22Rv1 (cell line): ENCODE results near the gene DYRK2.
"Not testable (repeated sequence)": the region's sequence is repeated elsewhere in the genome, so short reads cannot be mapped to it uniquely, and the experiment has no call there.

Experiments
- H3K27ac ChIP-seq: fragments of 450-650 bp; 2 replicates; pipeline ENCODE4 v1.5.1; 2017
- CTCF ChIP-seq: fragments of 450-650 bp; IDR thresholded peaks from 2 replicates; pipeline ENCODE4 v1.5.1; 2017; ENCODE audit warnings: mild to moderate bottlenecking
- ZFX ChIP-seq: fragments of 450-650 bp; IDR thresholded peaks from 2 replicates; pipeline ENCODE4 v1.6.1; 2017; ENCODE audit warnings: antibody characterized with exemption, borderline replicate concordance

Gene DYRK2

GRCh38 chr12:67667276-67668073 is 18.9 kb downstream of the DYRK2 start:
- no peak overlapping the region for H3K27ac ChIP-seq
- TF ChIP-seq CTCF (no peak), ZFX (no peak)

DNA sequence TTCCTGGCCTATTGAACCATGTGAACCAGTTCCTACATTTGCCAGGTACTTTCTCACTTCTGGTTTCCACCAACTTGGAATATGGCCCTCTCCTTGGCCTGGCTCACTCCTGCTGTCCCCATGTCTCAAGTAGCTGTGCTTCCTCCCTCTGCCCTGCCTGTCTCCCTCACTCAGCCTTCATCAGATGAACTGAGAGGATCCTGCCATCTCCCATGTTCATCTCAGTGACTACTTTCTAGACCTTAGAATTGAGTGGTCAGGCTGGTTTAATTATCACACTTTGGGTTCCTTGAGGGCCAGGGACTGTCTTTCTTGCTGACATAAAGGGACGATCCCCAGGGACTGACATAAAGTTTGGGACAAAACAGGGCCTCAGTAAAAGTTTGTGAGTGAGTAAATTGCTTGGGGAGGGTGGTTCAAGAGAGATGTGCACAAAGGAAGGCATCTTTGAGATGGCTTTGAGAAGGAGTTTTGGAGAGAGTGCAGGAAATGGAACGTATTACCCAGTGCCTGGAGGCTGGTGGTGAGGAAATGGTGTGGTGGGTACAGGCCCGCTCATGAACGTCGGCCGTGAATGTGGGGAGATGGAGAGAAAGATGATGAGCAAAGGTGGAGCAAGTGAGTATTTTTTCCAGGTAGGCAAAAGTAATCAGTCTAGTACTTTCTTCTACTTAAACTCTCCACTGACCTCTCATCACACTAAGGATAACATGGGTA is 20.8 kb downstream of the DYRK2 start:
- TF ChIP-seq ZFX (no peak), CTCF (no peak)
- H3K27ac ChIP-seq = no peak overlapping the region

DNA sequence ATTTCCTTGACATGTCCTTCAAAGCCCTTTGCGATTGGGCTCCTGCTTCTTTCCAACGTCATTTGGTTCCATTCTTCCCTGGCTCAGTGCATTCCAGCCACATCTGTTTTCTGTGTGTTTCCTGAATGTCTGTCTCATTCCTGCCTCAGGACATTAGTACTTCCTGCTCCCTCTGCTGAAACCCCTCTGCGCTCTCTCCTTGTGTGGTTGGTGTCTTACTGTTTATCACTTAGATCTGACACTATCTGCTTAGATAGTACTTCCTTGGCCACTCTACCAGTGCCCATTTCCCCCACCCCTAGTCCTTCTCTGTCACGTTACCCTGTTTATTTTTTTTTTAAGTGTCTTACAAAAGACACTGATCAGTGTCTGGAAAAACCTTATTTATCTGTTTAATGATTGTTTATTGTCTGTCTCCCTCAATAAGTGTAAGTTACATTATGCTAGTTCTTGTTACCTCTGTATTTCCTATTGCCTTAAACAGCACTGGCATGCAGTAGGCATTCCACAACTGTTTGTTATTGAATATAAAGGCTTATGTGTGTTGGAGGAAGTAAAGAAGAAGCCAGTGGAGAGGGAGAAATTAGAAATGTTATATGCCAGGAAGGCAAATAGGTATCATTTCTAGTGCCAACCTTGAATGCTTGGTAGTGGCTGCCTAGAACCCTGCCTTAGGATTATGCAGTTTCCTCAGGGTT is 21.5 kb downstream of the DYRK2 start:
- H3K27ac ChIP-seq = no peak overlapping the region
- TF ChIP-seq CTCF (no peak), ZFX (no peak)

DNA sequence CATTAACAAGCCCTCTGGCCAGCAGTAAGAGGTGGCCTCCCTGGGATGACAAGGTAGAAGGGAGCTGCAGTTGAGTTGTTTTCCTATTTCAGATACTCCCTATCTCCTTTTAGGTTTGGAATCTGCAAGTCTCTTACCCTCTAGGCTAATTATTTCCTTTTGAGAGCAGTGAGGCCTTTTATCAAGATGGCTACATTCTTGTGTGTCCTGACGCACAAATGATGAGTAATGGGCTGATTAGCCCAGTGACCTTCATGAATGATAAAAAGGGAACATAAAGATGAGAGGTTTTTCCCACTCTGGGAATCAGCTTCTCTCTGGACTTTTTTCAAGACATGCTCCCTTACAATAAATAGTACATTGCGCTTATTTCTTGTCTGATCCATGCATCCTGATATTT is 22.9 kb downstream of the DYRK2 start:
- H3K27ac ChIP-seq = no peak overlapping the region
- TF ChIP-seq CTCF (no peak), ZFX (no peak)

GRCh38 chr12:67671892-67672291 is 23.3 kb downstream of the DYRK2 start:
- TF ChIP-seq CTCF (no peak), ZFX (no peak)
- no peak overlapping the region for H3K27ac ChIP-seq

DNA sequence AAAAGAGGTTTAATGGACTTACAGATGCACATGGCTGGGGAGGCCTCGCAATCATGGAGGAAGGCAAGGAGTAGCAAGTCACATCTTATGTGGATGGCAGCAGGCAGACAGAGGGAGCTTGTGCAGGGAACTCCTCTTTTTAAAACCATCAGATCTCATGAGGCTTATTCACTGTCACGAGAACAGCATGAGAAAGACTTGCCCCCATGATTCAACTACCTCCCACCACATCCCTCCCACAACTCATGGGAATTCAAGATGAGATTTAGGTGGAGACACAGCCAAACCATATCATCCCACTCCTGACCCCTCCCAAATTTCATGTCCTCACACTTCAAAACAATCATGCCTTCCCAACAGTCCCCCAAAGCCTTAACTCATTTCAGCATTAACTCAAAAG is 24.0 kb downstream of the DYRK2 start:
- not testable (repeated sequence) for H3K27ac ChIP-seq

GRCh38 chr12:67673509-67673908 is 25.0 kb downstream of the DYRK2 start:
- H3K27ac ChIP-seq = not testable (repeated sequence)

DNA sequence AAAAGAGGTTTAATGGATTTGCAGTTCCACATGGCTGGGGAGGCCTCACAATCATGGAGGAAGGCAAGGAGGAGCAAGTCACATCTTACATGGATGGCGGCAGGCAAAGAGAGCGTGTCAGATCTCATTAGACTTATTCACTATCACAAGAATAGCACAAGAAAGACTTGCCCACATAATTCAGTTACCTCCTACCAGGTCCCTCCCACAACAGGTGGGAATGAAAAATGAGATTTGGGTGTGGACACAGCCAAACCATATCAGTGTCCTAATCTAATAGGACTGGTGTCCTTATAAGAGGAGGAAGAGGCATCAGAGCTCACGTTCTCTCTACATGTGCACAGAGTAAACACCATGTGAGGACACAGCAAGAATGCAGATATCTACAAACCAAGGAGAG is 25.9 kb downstream of the DYRK2 start:
- no peak for TF ChIP-seq ZFX
- TF ChIP-seq CTCF = no peak
- no peak overlapping the region for H3K27ac ChIP-seq
